ENCODE measurements around the gene EML5.

DNA sequence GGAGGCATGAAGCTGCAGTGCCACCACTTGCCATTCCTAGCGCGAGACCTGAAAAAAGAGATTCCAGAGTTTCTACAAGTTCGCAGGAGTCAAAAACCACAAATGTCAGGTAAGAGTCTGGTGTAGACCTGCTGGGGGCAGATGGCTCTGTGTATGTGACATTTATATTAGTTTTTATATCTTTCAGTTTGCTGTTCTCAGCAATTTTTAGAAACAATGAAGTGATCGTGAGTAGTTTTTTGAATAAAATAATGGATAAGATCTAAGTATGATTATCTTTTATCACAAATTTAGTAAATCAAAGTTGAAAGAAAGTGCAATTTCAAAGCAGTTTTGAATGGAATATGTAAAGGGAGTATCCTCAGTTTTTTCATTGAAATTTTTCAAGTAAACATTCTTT lies 220.6 kb downstream of the EML5 start:
- no peak for TF ChIP-seq POLR2A (IDR thresholded peaks at IDR 0.05; ENCODE audit: low read length)
- TF ChIP-seq GATA1 (IDR thresholded peaks at IDR 0.05; ENCODE audit: low read depth, low read length), result no peak
